SK-N-SH (cell line): Measurements from ENCODE around the gene DCAF8. TPM values are rescaled to one million over a fixed set of nuclear protein-coding genes. Genes with fewer than 3 reads are reported as not detected.

Experiments
- CTCF ChIA-PET: fragments of 300-600, 350-600 bp; formaldehyde crosslinking; extraction: SDS; loops from one replicate; lab custom pipeline; 2021; lab: Yijun Ruan, JAX
- POLR2A ChIA-PET: fragments of 350-600 bp; sonication (Branson Sonifier 250); formaldehyde crosslinking; extraction: SDS; loops from one replicate; lab custom pipeline; 2020; ENCODE audit warnings: antibody characterized with exemption, inconsistent platforms; lab: Yijun Ruan, JAX
- DNase-seq: peaks from one replicate; pipeline ENCODE4 v3.0.0; 2012
- H2AFZ ChIP-seq: fragments of 200-600 bp; sonication (generic); 2 replicates; pipeline ENCODE4 v1.8.1; 2016; ENCODE audit warnings: antibody characterized with exemption, mild to moderate bottlenecking, low read depth
- H3F3A ChIP-seq: fragments of 200-600 bp; sonication (generic); replicated peaks from 2 replicates; pipeline ENCODE3; 2016; ENCODE audit warnings: antibody characterized with exemption, mild to moderate bottlenecking; ENCODE audit not compliant: insufficient read depth
- H3K27ac ChIP-seq, 2 experiments: fragments of 200-500 bp in 1 of 2; fragments of 200-600 bp in 1 of 2; sonication (Bioruptor generic) in 1 of 2; sonication (generic), shearing (Covaris generic) in 1 of 2; 2 replicates each; pipeline versions ENCODE4 v1.5.1 to v1.6.1; 2014 to 2016; ENCODE audit warnings: low read depth in 2 of 2, inconsistent platforms in 1 of 2, low read length in 1 of 2, mild to moderate bottlenecking in 1 of 2, mixed read lengths in 1 of 2
- H3K27me3 ChIP-seq: fragments of 200-600 bp; sonication (generic), shearing (Covaris generic); 2 replicates; pipeline ENCODE4 v1.6.1; 2016; ENCODE audit warnings: mixed run types; ENCODE audit not compliant: insufficient read depth
- H3K36me3 ChIP-seq, 2 experiments: fragments of 200-500 bp in 1 of 2; fragments of 200-600 bp in 1 of 2; sonication (Bioruptor generic) in 1 of 2; sonication (generic) in 1 of 2; replicated peaks in 1 of 2; 2 replicates each; pipeline versions ENCODE3 to v1.5.1; 2014 to 2016; ENCODE audit warnings: low read length in 1 of 2, mild to moderate bottlenecking in 1 of 2; ENCODE audit not compliant: insufficient read depth in 2 of 2, control insufficient read depth in 1 of 2
- H3K4me1 ChIP-seq, 2 experiments: fragments of 200-500 bp in 1 of 2; fragments of 200-600 bp in 1 of 2; sonication (Bioruptor generic) in 1 of 2; sonication (generic), shearing (Covaris generic) in 1 of 2; 2 replicates each; pipeline versions ENCODE4 v1.5.1 to v1.6.1; 2014 to 2016; ENCODE audit warnings: low read depth in 1 of 2, low read length in 1 of 2, mixed run types in 1 of 2; ENCODE audit not compliant: insufficient read depth in 2 of 2, control insufficient read depth in 1 of 2
- H3K4me2 ChIP-seq: fragments of 200-600 bp; sonication (generic), shearing (Covaris generic); 2 replicates; pipeline ENCODE4 v1.6.1; 2017; ENCODE audit warnings: mixed run types
- H3K4me3 ChIP-seq, 2 experiments: fragments of 200-500 bp in 1 of 2; fragments of 200-600 bp in 1 of 2; sonication (Bioruptor generic) in 1 of 2; sonication (generic), shearing (Covaris generic) in 1 of 2; 2 replicates each; pipeline versions ENCODE4 v1.5.1 to v1.8.1; 2014 to 2016; ENCODE audit warnings: low read depth in 2 of 2, inconsistent platforms in 1 of 2, low read length in 1 of 2, mild to moderate bottlenecking in 1 of 2, mixed read lengths in 1 of 2, moderate library complexity in 1 of 2
- H3K79me2 ChIP-seq: fragments of 200-600 bp; sonication (generic); 2 replicates; pipeline ENCODE4 v1.8.1; 2017; ENCODE audit warnings: mild to moderate bottlenecking; ENCODE audit not compliant: insufficient read depth
- H3K9ac ChIP-seq: fragments of 200-600 bp; sonication (generic); 2 replicates; pipeline ENCODE4 v1.6.1; 2017; ENCODE audit warnings: mixed run types
- H3K9me2 ChIP-seq: fragments of 200-600 bp; sonication (generic); 2 replicates; pipeline ENCODE4 v1.6.1; 2017; ENCODE audit warnings: mixed run types
- H3K9me3 ChIP-seq: fragments of 200-600 bp; sonication (generic); 2 replicates; pipeline ENCODE4 v1.6.1; 2017; ENCODE audit warnings: mixed run types, mild to moderate bottlenecking, moderate library complexity
- H4K20me1 ChIP-seq: fragments of 200-600 bp; sonication (generic); 2 replicates; pipeline ENCODE4 v1.6.1; 2017; ENCODE audit warnings: mild to moderate bottlenecking, mixed run types; ENCODE audit not compliant: insufficient read depth
- MEF2A ChIP-seq: IDR thresholded peaks from 2 replicates; pipeline ENCODE4 v1.4.0; 2012; ENCODE audit warnings: low read depth, borderline replicate concordance
- RAD21 ChIP-seq: IDR thresholded peaks from 2 replicates; pipeline ENCODE4 v1.6.1; 2012; ENCODE audit warnings: mild to moderate bottlenecking, low read length
- TAF1 ChIP-seq: IDR thresholded peaks from 2 replicates; pipeline ENCODE4 v1.6.1; 2012; ENCODE audit warnings: low read depth, mild to moderate bottlenecking, low read length, moderate library complexity, borderline replicate concordance
- WGBS: methylation state at CpG from one replicate; pipeline ENCODE4 v1.1.6; 2017; ENCODE audit warnings: low lambda C conversion rate; 5-methylcytosine and 5-hydroxymethylcytosine counted together
- polyA plus RNA-seq, 3 experiments: library from polyadenylated mRNA; depleted of rRNA; stranded (reverse); fragments of >200 nt; gene quantifications; 2 replicates each; pipeline ENCODE4 v1.2.3, GENCODE V29; 2012
- TF ChIP-seq, protein P1 (sequence below): IDR thresholded peaks from 2 replicates; pipeline ENCODE4; 2012
- TF ChIP-seq, protein P2 (sequence below): IDR thresholded peaks from 2 replicates; pipeline ENCODE4 v1.4.0; 2012; ENCODE audit warnings: low read depth, borderline replicate concordance
- TF ChIP-seq, protein P3 (sequence below): fragments of 150-350 bp; IDR thresholded peaks from 2 replicates; pipeline ENCODE4 v1.6.1; 2017; ENCODE audit warnings: antibody characterized with exemption, low read length, low read depth, borderline replicate concordance
- TF ChIP-seq, protein P4 (sequence below): IDR thresholded peaks from 2 replicates; pipeline ENCODE4 v1.6.1; 2012; ENCODE audit warnings: mild to moderate bottlenecking, low read depth, low read length, moderate library complexity
- TF ChIP-seq, protein P5 (sequence below): IDR thresholded peaks from 2 replicates; pipeline ENCODE4 v1.4.0; 2012; ENCODE audit warnings: low read depth

The DCAF8 gene
- polyA plus RNA-seq, 1 of the 3 experiments (the other 2 are of a cell fraction): 108 TPM

DNA sequence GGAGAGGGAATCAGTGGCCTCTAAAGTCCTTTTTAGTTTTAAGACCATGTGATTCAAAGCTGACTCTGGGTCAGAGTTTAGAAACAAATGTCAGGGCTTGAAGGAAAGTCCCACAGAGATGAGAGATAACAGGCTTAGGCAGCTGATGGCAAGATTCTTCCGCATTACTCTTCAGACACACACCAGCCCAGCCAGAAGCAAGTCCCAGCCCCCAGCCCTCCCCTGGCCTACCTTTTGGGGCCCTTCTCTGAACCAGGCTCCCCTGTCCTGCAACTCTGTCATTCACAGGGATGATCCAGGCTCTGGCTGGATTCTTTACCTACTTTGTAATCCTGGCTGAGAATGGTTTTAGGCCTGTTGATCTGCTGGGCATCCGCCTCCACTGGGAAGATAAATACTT, 85.1 kb downstream of the DCAF8 start (continued):
- TF ChIP-seq, protein P1, sequence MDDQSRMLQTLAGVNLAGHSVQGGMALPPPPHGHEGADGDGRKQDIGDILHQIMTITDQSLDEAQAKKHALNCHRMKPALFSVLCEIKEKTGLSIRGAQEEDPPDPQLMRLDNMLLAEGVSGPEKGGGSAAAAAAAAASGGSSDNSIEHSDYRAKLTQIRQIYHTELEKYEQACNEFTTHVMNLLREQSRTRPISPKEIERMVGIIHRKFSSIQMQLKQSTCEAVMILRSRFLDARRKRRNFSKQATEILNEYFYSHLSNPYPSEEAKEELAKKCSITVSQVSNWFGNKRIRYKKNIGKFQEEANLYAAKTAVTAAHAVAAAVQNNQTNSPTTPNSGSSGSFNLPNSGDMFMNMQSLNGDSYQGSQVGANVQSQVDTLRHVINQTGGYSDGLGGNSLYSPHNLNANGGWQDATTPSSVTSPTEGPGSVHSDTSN: no peak
- TF ChIP-seq, protein P2, sequence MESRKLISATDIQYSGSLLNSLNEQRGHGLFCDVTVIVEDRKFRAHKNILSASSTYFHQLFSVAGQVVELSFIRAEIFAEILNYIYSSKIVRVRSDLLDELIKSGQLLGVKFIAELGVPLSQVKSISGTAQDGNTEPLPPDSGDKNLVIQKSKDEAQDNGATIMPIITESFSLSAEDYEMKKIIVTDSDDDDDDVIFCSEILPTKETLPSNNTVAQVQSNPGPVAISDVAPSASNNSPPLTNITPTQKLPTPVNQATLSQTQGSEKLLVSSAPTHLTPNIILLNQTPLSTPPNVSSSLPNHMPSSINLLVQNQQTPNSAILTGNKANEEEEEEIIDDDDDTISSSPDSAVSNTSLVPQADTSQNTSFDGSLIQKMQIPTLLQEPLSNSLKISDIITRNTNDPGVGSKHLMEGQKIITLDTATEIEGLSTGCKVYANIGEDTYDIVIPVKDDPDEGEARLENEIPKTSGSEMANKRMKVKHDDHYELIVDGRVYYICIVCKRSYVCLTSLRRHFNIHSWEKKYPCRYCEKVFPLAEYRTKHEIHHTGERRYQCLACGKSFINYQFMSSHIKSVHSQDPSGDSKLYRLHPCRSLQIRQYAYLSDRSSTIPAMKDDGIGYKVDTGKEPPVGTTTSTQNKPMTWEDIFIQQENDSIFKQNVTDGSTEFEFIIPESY: no peak
- no peak for TF ChIP-seq RAD21
- TF ChIP-seq, protein P3, sequence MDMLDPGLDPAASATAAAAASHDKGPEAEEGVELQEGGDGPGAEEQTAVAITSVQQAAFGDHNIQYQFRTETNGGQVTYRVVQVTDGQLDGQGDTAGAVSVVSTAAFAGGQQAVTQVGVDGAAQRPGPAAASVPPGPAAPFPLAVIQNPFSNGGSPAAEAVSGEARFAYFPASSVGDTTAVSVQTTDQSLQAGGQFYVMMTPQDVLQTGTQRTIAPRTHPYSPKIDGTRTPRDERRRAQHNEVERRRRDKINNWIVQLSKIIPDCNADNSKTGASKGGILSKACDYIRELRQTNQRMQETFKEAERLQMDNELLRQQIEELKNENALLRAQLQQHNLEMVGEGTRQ: no peak

DNA sequence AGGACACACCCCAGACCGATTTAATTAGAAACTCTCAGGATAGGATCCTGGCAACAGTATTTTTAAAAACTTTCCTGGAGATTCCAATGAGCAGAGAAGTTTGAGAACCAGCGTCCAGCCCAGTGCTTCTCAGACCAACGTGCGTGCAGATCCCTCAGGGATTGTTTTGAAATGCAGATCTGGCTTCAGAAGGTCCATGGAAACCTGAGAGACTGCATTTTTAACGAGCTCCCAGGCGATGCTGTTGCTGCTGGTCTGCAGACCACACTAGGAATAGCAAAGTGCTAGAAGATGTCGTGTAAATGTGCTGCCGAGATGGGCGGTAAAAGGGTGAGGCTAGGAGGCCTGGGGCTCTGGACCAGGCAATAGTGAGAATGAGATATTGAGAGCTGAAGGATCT, 90.4 kb downstream of the DCAF8 start:
- Histone ChIP-seq H3F3A (no peaks in the 10 kb centered on the region), H3K9me2 (no peaks in the 10 kb centered on the region), H3K27me3 (no peaks in the 10 kb centered on the region; the same call in 1 of the 2 replicates), H3K79me2 (no peaks in the 10 kb centered on the region), H3K4me2 (no peak overlapping the region), H2AFZ (no peak overlapping the region), H3K36me3 (no peaks in the 10 kb centered on the region), H3K27ac (no peak overlapping the region), H3K9ac (no peak overlapping the region), H4K20me1 (no peaks in the 10 kb centered on the region), H3K4me3 (no peak overlapping the region), H3K4me1 (no peaks in the 10 kb centered on the region), H3K9me3 (no peaks in the 10 kb centered on the region)
- no peak for TF ChIP-seq MEF2A
- POLR2A ChIA-PET: no interaction called here
- 61% methylated on average over 9 of the region's 9 CpGs for WGBS
- DNase-seq: no peak
- CTCF ChIA-PET: interaction anchor here (1.3 to 2.8 kb wide), 3 partner anchors 21 to 120 kb away, joined by 3 to 10 read pairs (median 7); no protein-coding TSS in a partner anchor

DNA sequence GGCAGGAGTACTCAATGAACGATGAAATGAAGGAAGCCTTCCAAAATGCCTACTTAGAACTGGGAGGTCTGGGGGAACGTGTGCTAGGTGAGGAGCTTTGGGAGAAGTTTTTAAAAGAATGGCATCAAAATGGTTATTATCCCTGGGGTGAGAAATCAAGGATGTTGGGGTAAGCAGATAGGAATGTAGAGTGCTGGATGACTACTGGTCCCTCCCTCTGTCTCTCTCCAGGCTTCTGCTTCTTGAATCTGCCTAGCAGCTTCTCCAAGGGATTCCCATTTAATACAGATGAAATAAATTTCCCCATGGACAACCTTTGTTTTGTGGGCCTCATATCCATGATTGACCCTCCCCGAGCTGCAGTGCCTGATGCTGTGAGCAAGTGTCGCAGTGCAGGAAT, 91.0 kb downstream of the DCAF8 start:
- WGBS: 48% methylated on average over 4 of the region's 4 CpGs
- Histone ChIP-seq H3K4me1 (no peaks in the 10 kb centered on the region), H3K4me3 (no peak overlapping the region), H3K9ac (no peak overlapping the region)
- no peak for DNase-seq
- TF ChIP-seq, protein P4, sequence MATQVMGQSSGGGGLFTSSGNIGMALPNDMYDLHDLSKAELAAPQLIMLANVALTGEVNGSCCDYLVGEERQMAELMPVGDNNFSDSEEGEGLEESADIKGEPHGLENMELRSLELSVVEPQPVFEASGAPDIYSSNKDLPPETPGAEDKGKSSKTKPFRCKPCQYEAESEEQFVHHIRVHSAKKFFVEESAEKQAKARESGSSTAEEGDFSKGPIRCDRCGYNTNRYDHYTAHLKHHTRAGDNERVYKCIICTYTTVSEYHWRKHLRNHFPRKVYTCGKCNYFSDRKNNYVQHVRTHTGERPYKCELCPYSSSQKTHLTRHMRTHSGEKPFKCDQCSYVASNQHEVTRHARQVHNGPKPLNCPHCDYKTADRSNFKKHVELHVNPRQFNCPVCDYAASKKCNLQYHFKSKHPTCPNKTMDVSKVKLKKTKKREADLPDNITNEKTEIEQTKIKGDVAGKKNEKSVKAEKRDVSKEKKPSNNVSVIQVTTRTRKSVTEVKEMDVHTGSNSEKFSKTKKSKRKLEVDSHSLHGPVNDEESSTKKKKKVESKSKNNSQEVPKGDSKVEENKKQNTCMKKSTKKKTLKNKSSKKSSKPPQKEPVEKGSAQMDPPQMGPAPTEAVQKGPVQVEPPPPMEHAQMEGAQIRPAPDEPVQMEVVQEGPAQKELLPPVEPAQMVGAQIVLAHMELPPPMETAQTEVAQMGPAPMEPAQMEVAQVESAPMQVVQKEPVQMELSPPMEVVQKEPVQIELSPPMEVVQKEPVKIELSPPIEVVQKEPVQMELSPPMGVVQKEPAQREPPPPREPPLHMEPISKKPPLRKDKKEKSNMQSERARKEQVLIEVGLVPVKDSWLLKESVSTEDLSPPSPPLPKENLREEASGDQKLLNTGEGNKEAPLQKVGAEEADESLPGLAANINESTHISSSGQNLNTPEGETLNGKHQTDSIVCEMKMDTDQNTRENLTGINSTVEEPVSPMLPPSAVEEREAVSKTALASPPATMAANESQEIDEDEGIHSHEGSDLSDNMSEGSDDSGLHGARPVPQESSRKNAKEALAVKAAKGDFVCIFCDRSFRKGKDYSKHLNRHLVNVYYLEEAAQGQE: no peak
- TF ChIP-seq TAF1: no peak
- TF ChIP-seq, protein P5, sequence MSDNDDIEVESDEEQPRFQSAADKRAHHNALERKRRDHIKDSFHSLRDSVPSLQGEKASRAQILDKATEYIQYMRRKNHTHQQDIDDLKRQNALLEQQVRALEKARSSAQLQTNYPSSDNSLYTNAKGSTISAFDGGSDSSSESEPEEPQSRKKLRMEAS: no peak
- TF ChIP-seq, all 33 proteins: peak for 0
- Histone ChIP-seq H3K27ac (no peak overlapping the region), H4K20me1 (no peaks in the 10 kb centered on the region), H3K79me2 (no peaks in the 10 kb centered on the region), H2AFZ (no peak overlapping the region), H3K27me3 (no peaks in the 10 kb centered on the region; the same call in 1 of the 2 replicates), H3K4me2 (no peak overlapping the region), H3F3A (no peaks in the 10 kb centered on the region), H3K36me3 (no peaks in the 10 kb centered on the region), H3K9me3 (no peaks in the 10 kb centered on the region), H3K9me2 (no peaks in the 10 kb centered on the region)
- ChIA-PET POLR2A (no interaction called here), CTCF (interaction anchor here (1.2 to 2.8 kb wide), 4 partner anchors 22 to 120 kb away, joined by 3 to 10 read pairs (median 8); no protein-coding TSS in a partner anchor)
